GM12878 (cell line): ENCODE data around the gene RABEP2. TPM values are rescaled to one million over a fixed set of nuclear protein-coding genes. Genes with fewer than 3 reads are reported as not detected.

Experiments used
- ATAC-seq: fragments of 200-7000 bp; cut with Tn5 transposase; 3 replicates; pipeline ENCODE4 v1.9.1; 2020; ENCODE audit warnings: mild to moderate bottlenecking, moderate library complexity
- BruUV-seq: library from RNA; stranded (reverse); fragments of 400-500 nt; replicated peaks from 2 replicates; lab custom pipeline; 2021; lab: Mats Ljungman, UMichigan
- CTCF ChIA-PET: fragments of 300-600 bp; sonication (Branson Sonifier 250); formaldehyde crosslinking; extraction: SDS; loops from one replicate; lab custom pipeline; 2021; ENCODE audit warnings: inconsistent platforms; lab: Yijun Ruan, JAX
- POLR2A ChIA-PET: fragments of 350-600 bp; formaldehyde crosslinking; extraction: SDS; loops from one replicate; lab custom pipeline; 2021; ENCODE audit warnings: inconsistent platforms; lab: Charles Lee
- RAD21 ChIA-PET: fragments of 300-600 bp; sonication (Branson Sonifier 250); formaldehyde crosslinking; loops from one replicate; lab custom pipeline; 2023; ENCODE audit warnings: antibody characterized with exemption; ENCODE audit not compliant: unreplicated experiment; lab: Charles Lee
- SMC1A ChIA-PET: fragments of 300-600 bp; sonication (Branson Sonifier 250); formaldehyde crosslinking; loops from one replicate; lab custom pipeline; 2023; ENCODE audit not compliant: unreplicated experiment, uncharacterized antibody; lab: Charles Lee
- DNase-seq: peaks from one replicate; pipeline ENCODE4 v3.0.0-alpha.2; 2011; ENCODE audit warnings: low read depth, low spot score
- FAIRE-seq: peaks from 3 replicates; lab custom pipeline; 2011; peaks lifted over from hg19 to GRCh38; lab: Jason Lieb, UNC
- H2AFZ ChIP-seq: 2 replicates; pipeline ENCODE4 v1.6.0; 2011; ENCODE audit warnings: low read depth, low read length, control low read depth; ENCODE audit not compliant: control insufficient read depth
- H3K27ac ChIP-seq: 2 replicates; pipeline ENCODE4 v1.5.1; 2011; ENCODE audit warnings: control low read depth; ENCODE audit not compliant: control insufficient read depth, insufficient read depth
- H3K27me3 ChIP-seq, 2 experiments: replicated peaks in 1 of 2; 2 replicates each; pipeline versions ENCODE4 v1.6.0 to v1.6.1; 2011; ENCODE audit warnings: low read length in 1 of 2; ENCODE audit not compliant: control insufficient read depth in 2 of 2, insufficient read depth in 2 of 2
- H3K36me3 ChIP-seq, 2 experiments: 2 replicates each; pipeline ENCODE4 v1.5.1; 2011; ENCODE audit warnings: low read length in 1 of 2; ENCODE audit not compliant: control insufficient read depth in 2 of 2, insufficient read depth in 2 of 2
- H3K4me1 ChIP-seq: 2 replicates; pipeline ENCODE4 v1.6.1; 2011; ENCODE audit warnings: mild to moderate bottlenecking, low read length, moderate library complexity, mixed read lengths; ENCODE audit not compliant: control insufficient read depth, insufficient read depth
- H3K4me2 ChIP-seq: 2 replicates; pipeline ENCODE4 v1.6.0; 2011; ENCODE audit warnings: control low read depth; ENCODE audit not compliant: control insufficient read depth, insufficient read depth
- H3K4me3 ChIP-seq: fragments of 200-600 bp; sonication (generic); 2 replicates; pipeline ENCODE4 v1.5.1; 2016
- H3K79me2 ChIP-seq: 2 replicates; pipeline ENCODE4 v1.6.0; 2011; ENCODE audit warnings: low read length; ENCODE audit not compliant: control insufficient read depth, insufficient read depth
- H3K9ac ChIP-seq: 2 replicates; pipeline ENCODE4 v1.8.0; 2011; ENCODE audit warnings: low read length, control low read depth, mixed read lengths; ENCODE audit not compliant: control insufficient read depth, insufficient read depth
- H3K9me3 ChIP-seq: replicated peaks from 3 replicates; pipeline ENCODE4 v1.5.1; 2011; ENCODE audit warnings: mild to moderate bottlenecking, low read length; ENCODE audit not compliant: control insufficient read depth, insufficient read depth
- H4K20me1 ChIP-seq: 2 replicates; pipeline ENCODE4 v1.6.0; 2011; ENCODE audit not compliant: control insufficient read depth, insufficient read depth
- CHD1 ChIP-seq: IDR thresholded peaks from 2 replicates; pipeline ENCODE4 v1.6.1; 2012; ENCODE audit warnings: low read depth, low read length, improper control_type of control experiment
- CHD4 ChIP-seq: fragments of 200-600 bp; sonication (generic); IDR thresholded peaks from 2 replicates; pipeline ENCODE4 v1.6.1; 2016; ENCODE audit warnings: mild to moderate bottlenecking
- FOXK2 ChIP-seq: fragments of 450-650 bp; IDR thresholded peaks from 2 replicates; pipeline ENCODE4 v1.6.1; 2017; ENCODE audit warnings: mild to moderate bottlenecking, moderate library complexity
- NBN ChIP-seq: fragments of 450-650 bp; IDR thresholded peaks from 2 replicates; pipeline ENCODE4 v1.6.1; 2016
- NFYB ChIP-seq: IDR thresholded peaks from 2 replicates; pipeline ENCODE4 v1.6.1; 2011; ENCODE audit warnings: low read depth, mild to moderate bottlenecking, low read length, improper control_type of control experiment, moderate library complexity; ENCODE audit not compliant: insufficient read depth
- RB1 ChIP-seq: fragments of 450-650 bp; formaldehyde crosslinking; IDR thresholded peaks from 2 replicates; pipeline ENCODE4 v1.6.1; 2017; ENCODE audit warnings: mild to moderate bottlenecking, borderline replicate concordance
- RBBP5 ChIP-seq: fragments of 200-600 bp; sonication (generic); conservative IDR thresholded peaks from 2 replicates; pipeline ENCODE4 v1.6.1; 2016
- RUNX3 ChIP-seq: IDR thresholded peaks from 2 replicates; pipeline ENCODE4 v1.6.1; 2012; ENCODE audit warnings: low read length, inconsistent platforms
- SMARCA5 ChIP-seq: fragments of 450-650 bp; IDR thresholded peaks from 2 replicates; pipeline ENCODE4 v1.6.1; 2017; ENCODE audit warnings: mild to moderate bottlenecking
- SRF ChIP-seq, 2 experiments: IDR thresholded peaks; 2 replicates each; pipeline ENCODE4 v1.6.1; 2011; ENCODE audit warnings: low read depth in 2 of 2, low read length in 2 of 2, mild to moderate bottlenecking in 1 of 2, moderate library complexity in 1 of 2
- YY1 ChIP-seq: IDR thresholded peaks from 2 replicates; pipeline ENCODE4 v1.6.1; 2011; ENCODE audit warnings: low read depth, mild to moderate bottlenecking, low read length
- WGBS: methylation state at CpG from one replicate; pipeline ENCODE4 v1.1.6; 2016; ENCODE audit warnings: low lambda C conversion rate; ENCODE audit not compliant: insufficient replicate concordance, insufficient coverage; ENCODE audit errors: missing lambda C conversion rate; 5-methylcytosine and 5-hydroxymethylcytosine counted together
- in situ Hi-C: fragments of 300-500 bp; cut with MboI; formaldehyde crosslinking; loops from 9 replicates; pipeline ENCODE4 v1.14.3; 2018; ENCODE audit warnings: mixed read lengths
- intact Hi-C: fragments of 100-400 bp; cut with micrococcal nuclease; formaldehyde crosslinking; loops from one replicate; pipeline ENCODE4 v1.14.2; 2022; ENCODE audit not compliant: unreplicated experiment
- polyA plus RNA-seq, 11 experiments: library from polyadenylated mRNA; depleted of rRNA in 4 of 11; unstranded in 6 of 11; stranded (reverse) in 5 of 11; fragments of >200 nt; fragmentation: Nextera tagmentation in 4 of 11; fragmentation: Illumina TruSeq in 1 of 11; extraction: Ambion mirVana in 4 of 11; extraction: Trizol in 1 of 11; gene quantifications; 1 replicate in 1 of 11; 2 replicates in 10 of 11; pipeline versions ENCODE4 v1.2.1 to v1.2.3, GENCODE V29; 2011 to 2016; ENCODE audit warnings: inconsistent platforms in 2 of 11, missing spikeins in 2 of 11, low read depth in 1 of 11
- total RNA-seq, 4 experiments: library from RNA; depleted of rRNA in 3 of 4; stranded (reverse); fragments of >200 nt in 3 of 4; fragmentation: Illumina TruSeq in 1 of 4; extraction: Trizol in 1 of 4; gene quantifications; 2 replicates each; pipeline versions ENCODE4 v1.2.1 to v1.2.3, GENCODE V29; 2013 to 2021
- TF ChIP-seq, protein P1 (sequence below): fragments of 450-650 bp; IDR thresholded peaks from 2 replicates; pipeline ENCODE4 v1.6.1; 2017; ENCODE audit warnings: low read depth, mild to moderate bottlenecking, moderate library complexity
- TF ChIP-seq, protein P2 (sequence below): IDR thresholded peaks from 2 replicates; pipeline ENCODE4 v1.6.1; 2012; ENCODE audit warnings: low read length, inconsistent platforms

The RABEP2 gene
- total and polyA plus RNA-seq, 10 of the 15 experiments (the other 5 are each of a cell fraction or from before 2014, with no cell fraction given), result 0.47 to 33.2 (median 18.6) TPM

DNA sequence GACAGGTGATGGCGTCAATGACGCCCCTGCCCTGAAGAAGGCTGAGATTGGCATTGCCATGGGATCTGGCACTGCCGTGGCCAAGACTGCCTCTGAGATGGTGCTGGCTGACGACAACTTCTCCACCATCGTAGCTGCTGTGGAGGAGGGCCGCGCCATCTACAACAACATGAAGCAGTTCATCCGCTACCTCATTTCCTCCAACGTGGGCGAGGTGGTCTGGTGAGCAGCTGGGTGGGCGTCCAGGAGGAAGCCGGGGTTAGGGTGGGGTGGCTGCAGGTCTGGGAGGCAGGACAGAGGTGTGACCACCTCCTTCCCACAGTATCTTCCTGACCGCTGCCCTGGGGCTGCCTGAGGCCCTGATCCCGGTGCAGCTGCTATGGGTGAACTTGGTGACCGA is 23.2 kb downstream of the RABEP2 start:
- DNase-seq (no peak), ATAC-seq (no peak), FAIRE-seq (no peak)
- Histone ChIP-seq H3K36me3 (peaks cover 0 to 5% of the 10 kb centered on the region in 2 experiments; a peak in 2 of 4 replicates), H4K20me1 (no peaks in the 10 kb centered on the region), H3K9ac (no peak overlapping the region), H3K4me2 (no peak overlapping the region), H3K27me3 (no peaks in the 10 kb centered on the region), H3K79me2 (no peaks in the 10 kb centered on the region), H3K27ac (no peak overlapping the region), H3K4me1 (no peaks in the 10 kb centered on the region), H2AFZ (no peak overlapping the region), H3K4me3 (no peak overlapping the region), H3K9me3 (no peaks in the 10 kb centered on the region)
- no TSS peak for BruUV-seq
- POLR2A ChIA-PET, result no interaction called here
- intact Hi-C loops, result no loop called here
- RAD21 ChIA-PET, result no interaction called here
- TF ChIP-seq FOXK2 (no peak), NFYB (no peak), SMARCA5 (no peak), SRF (IDR thresholded peaks at IDR 0.05; ENCODE audit: low read depth in 2 of 2, low read length in 2 of 2) (no peak), RB1 (no peak), YY1 (no peak), RBBP5 (no peak), CHD1 (no peak), CHD4 (no peak), RUNX3 (no peak), NBN (no peak)
- TF ChIP-seq, protein P1, sequence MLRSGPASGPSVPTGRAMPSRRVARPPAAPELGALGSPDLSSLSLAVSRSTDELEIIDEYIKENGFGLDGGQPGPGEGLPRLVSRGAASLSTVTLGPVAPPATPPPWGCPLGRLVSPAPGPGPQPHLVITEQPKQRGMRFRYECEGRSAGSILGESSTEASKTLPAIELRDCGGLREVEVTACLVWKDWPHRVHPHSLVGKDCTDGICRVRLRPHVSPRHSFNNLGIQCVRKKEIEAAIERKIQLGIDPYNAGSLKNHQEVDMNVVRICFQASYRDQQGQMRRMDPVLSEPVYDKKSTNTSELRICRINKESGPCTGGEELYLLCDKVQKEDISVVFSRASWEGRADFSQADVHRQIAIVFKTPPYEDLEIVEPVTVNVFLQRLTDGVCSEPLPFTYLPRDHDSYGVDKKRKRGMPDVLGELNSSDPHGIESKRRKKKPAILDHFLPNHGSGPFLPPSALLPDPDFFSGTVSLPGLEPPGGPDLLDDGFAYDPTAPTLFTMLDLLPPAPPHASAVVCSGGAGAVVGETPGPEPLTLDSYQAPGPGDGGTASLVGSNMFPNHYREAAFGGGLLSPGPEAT, result no peak
- TF ChIP-seq, protein P2, sequence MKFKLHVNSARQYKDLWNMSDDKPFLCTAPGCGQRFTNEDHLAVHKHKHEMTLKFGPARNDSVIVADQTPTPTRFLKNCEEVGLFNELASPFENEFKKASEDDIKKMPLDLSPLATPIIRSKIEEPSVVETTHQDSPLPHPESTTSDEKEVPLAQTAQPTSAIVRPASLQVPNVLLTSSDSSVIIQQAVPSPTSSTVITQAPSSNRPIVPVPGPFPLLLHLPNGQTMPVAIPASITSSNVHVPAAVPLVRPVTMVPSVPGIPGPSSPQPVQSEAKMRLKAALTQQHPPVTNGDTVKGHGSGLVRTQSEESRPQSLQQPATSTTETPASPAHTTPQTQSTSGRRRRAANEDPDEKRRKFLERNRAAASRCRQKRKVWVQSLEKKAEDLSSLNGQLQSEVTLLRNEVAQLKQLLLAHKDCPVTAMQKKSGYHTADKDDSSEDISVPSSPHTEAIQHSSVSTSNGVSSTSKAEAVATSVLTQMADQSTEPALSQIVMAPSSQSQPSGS, result no peak
- CTCF ChIA-PET, result interaction anchor here (1.2 kb wide), 1 partner anchor 43 kb away, joined by 3 read pairs; no protein-coding TSS in a partner anchor
- in situ Hi-C loops, result no loop called here
- 82% methylated on average over 13 of the region's 15 CpGs for WGBS
- SMC1A ChIA-PET, result no interaction called here
